Common myeloid progenitor, CD34-positive (primary cell): Measurements from ENCODE around the gene KLK15.

ENCODE experiments used
- CTCF ChIA-PET: fragments of 350-600 bp; sonication (Branson Sonifier 250); formaldehyde crosslinking; loops from one replicate; lab custom pipeline; 2021; ENCODE audit warnings: antibody characterized with exemption; lab: Charles Lee
- POLR2A ChIA-PET: fragments of 350-600 bp; sonication (Branson Sonifier 250); formaldehyde crosslinking; loops from one replicate; lab custom pipeline; 2021; ENCODE audit warnings: antibody characterized with exemption; lab: Charles Lee
- DNase-seq, 3 donors: peaks; one replicate each; pipeline versions ENCODE4 v3.0.0 to v3.0.0-alpha.2; 2013
- H3K27ac ChIP-seq, 2 experiments: 1 replicate in 1 of 2; 2 replicates in 1 of 2; pipeline ENCODE4 v1.7.0; 2013; ENCODE audit warnings: inconsistent platforms in 2 of 2, low read length in 2 of 2, mild to moderate bottlenecking in 2 of 2, low read depth in 1 of 2, moderate library complexity in 1 of 2; ENCODE audit not compliant: severe bottlenecking in 2 of 2, insufficient read depth in 1 of 2, poor library complexity in 1 of 2
- H3K27me3 ChIP-seq, 5 experiments: replicated peaks in 2 of 5; 1 replicate in 3 of 5; 2 replicates in 2 of 5; pipeline versions ENCODE4 v1.6.1 to v1.7.0; 2013; ENCODE audit warnings: low read length in 4 of 5, mild to moderate bottlenecking in 2 of 5, moderate library complexity in 2 of 5, inconsistent platforms in 1 of 5; ENCODE audit not compliant: insufficient read depth in 5 of 5, control insufficient read depth in 4 of 5
- H3K36me3 ChIP-seq, 4 experiments: 1 replicate in 2 of 4; 2 replicates in 2 of 4; pipeline versions ENCODE4 v1.6.1 to v1.7.0; 2013; ENCODE audit warnings: low read length in 3 of 4, control low read depth in 1 of 4, mild to moderate bottlenecking in 1 of 4; ENCODE audit not compliant: control insufficient read depth in 4 of 4, insufficient read depth in 4 of 4
- H3K4me1 ChIP-seq, 4 experiments: 1 replicate in 3 of 4; 2 replicates in 1 of 4; pipeline versions ENCODE4 v1.6.1 to v1.7.1; 2013; ENCODE audit warnings: low read length in 3 of 4, mild to moderate bottlenecking in 3 of 4, control low read depth in 1 of 4, inconsistent platforms in 1 of 4, moderate library complexity in 1 of 4; ENCODE audit not compliant: control insufficient read depth in 4 of 4, insufficient read depth in 4 of 4; ENCODE audit errors: control extremely low read depth in 1 of 4
- H3K4me3 ChIP-seq, 7 experiments: 1 replicate in 4 of 7; 2 replicates in 3 of 7; pipeline versions ENCODE4 v1.5.1 to v1.7.0; 2013; ENCODE audit warnings: mild to moderate bottlenecking in 7 of 7, low read length in 6 of 7, moderate library complexity in 6 of 7, inconsistent platforms in 2 of 7, low read depth in 2 of 7, control low read depth in 1 of 7; ENCODE audit not compliant: insufficient read depth in 4 of 7, control insufficient read depth in 1 of 7; ENCODE audit errors: extremely low read depth in 1 of 7
- H3K9me3 ChIP-seq, 5 experiments: 1 replicate in 4 of 5; 2 replicates in 1 of 5; pipeline versions ENCODE4 v1.6.1 to v1.7.1; 2013; ENCODE audit warnings: low read length in 4 of 5, mild to moderate bottlenecking in 2 of 5, inconsistent platforms in 1 of 5, low read depth in 1 of 5, moderate library complexity in 1 of 5; ENCODE audit not compliant: control insufficient read depth in 4 of 5, insufficient read depth in 2 of 5; ENCODE audit errors: control extremely low read depth in 1 of 5
- WGBS: methylation state at CpG from one replicate; pipeline ENCODE4 v1.1.5; 2013; ENCODE audit not compliant: insufficient coverage; 5-methylcytosine and 5-hydroxymethylcytosine counted together

Gene KLK15

DNA sequence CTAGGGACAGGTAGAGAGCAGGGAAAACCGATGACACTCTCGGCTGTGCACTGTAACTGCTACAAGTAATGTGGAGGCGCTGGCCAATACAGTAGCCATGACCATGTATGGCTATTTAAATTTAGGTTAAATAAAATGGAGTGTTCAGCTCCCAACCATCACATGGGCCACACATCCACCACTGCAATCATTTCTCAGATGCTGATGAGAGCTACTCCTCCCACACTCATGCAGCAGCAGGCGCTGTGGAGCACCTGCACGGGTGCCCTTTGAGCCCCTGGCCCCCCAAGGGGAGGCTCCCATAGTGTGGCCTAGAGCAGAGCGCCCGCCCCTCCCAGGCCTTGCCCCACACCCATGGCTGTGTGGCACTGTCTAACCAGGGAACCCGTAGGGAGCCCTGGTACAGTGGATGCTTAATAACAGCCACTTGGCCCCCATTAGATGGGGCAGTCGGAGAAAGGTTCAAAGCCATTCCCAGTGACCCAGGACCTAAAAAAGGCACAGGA lies 37.2 kb downstream of the KLK15 start:
- DNase-seq, result no peak
- no peaks in the 10 kb centered on the region for H3K27me3 ChIP-seq
- no peaks in the 10 kb centered on the region for H3K9me3 ChIP-seq
- no peak overlapping the region for H3K4me3 ChIP-seq
- 82% methylated on average over 6 of the region's 9 CpGs for WGBS
- no peak overlapping the region for H3K27ac ChIP-seq
- H3K4me1 ChIP-seq, result peaks cover 0 to 10% (median 2%) of the 10 kb centered on the region in 4 experiments
- CTCF ChIA-PET, result interaction anchor here (1.5 kb wide), 1 partner anchor 76 kb away, joined by 3 read pairs; no protein-coding TSS in a partner anchor
- peaks cover 9 to 53% (median 36%) of the 10 kb centered on the region in 4 experiments for H3K36me3 ChIP-seq
- POLR2A ChIA-PET, result no interaction called here

GRCh38 chr19:50795664-50796073 lies 37.7 kb downstream of the KLK15 start:
- Histone ChIP-seq H3K4me3 (no peak overlapping the region), H3K27ac (no peak overlapping the region), H3K36me3 (peaks cover 6 to 48% (median 34%) of the 10 kb centered on the region in 4 experiments), H3K9me3 (no peaks in the 10 kb centered on the region), H3K27me3 (no peaks in the 10 kb centered on the region), H3K4me1 (peaks cover 0 to 10% (median 2%) of the 10 kb centered on the region in 4 experiments)
- ChIA-PET CTCF (interaction anchor here (1.4 to 1.8 kb wide), 3 partner anchors 16 to 75 kb away, joined by 3 to 5 read pairs (median 5); no protein-coding TSS in a partner anchor), POLR2A (interaction anchor here (1.0 kb wide), 1 partner anchor 8 kb away, joined by 3 read pairs; no protein-coding TSS in a partner anchor)
- DNase-seq, result no peak
- whole genome bisulfite sequencing, result 100% methylated on average over 4 of the region's 4 CpGs

DNA sequence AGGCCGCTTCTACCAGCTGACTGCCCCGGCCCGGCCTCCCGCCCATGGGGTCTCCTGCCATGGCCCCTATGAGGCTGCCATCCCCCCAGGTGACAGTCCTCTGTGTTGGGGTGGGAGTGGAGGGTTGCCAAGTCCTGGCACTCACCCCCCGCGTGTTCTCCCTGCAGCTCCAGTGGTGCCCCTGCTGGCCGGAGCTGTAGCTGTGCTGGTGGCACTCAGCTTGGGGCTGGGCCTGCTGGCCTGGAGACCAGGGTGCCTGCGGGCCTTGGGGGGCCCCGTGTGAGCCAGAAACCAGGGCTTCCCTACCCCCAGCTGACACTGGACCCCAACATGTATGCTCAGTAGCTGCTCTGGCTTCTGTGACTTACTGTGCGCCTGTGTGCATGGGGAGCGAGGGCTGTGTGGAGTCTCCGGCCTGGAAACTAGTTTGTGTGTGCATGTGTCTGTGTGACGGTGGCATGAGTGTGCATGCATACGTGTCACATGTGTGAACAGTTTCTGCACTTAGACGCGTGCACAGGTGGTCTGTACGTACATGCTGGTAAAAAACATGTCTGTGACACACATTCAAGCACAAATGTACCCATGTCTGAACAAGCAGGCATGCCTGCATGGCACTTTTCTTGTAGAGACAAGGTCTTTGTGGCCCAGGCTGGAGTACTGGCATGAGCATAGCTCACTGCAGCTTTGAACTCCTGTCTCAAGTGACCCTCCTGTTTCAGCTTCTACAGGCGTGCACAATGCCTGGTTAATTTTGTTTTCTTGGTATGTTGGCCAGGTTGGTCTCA lies 38.3 kb downstream of the KLK15 start:
- Histone ChIP-seq H3K27me3 (no peaks in the 10 kb centered on the region), H3K4me1 (peaks cover 0 to 10% (median 2%) of the 10 kb centered on the region in 4 experiments), H3K9me3 (no peaks in the 10 kb centered on the region), H3K36me3 (peaks cover 4 to 44% (median 33%) of the 10 kb centered on the region in 4 experiments), H3K4me3 (no peak overlapping the region), H3K27ac (no peak overlapping the region)
- WGBS, result 89% methylated on average over 12 of the region's 18 CpGs
- ChIA-PET CTCF (interaction anchor here (1.4 to 1.8 kb wide), 2 partner anchors 16 to 71 kb away, joined by 5 read pairs; no protein-coding TSS in a partner anchor), POLR2A (interaction anchor here (1.0 kb wide), 1 partner anchor 9 kb away, joined by 3 read pairs; no protein-coding TSS in a partner anchor)
- DNase-seq, result peak in 1 of 3 donors; percentile 31

DNA sequence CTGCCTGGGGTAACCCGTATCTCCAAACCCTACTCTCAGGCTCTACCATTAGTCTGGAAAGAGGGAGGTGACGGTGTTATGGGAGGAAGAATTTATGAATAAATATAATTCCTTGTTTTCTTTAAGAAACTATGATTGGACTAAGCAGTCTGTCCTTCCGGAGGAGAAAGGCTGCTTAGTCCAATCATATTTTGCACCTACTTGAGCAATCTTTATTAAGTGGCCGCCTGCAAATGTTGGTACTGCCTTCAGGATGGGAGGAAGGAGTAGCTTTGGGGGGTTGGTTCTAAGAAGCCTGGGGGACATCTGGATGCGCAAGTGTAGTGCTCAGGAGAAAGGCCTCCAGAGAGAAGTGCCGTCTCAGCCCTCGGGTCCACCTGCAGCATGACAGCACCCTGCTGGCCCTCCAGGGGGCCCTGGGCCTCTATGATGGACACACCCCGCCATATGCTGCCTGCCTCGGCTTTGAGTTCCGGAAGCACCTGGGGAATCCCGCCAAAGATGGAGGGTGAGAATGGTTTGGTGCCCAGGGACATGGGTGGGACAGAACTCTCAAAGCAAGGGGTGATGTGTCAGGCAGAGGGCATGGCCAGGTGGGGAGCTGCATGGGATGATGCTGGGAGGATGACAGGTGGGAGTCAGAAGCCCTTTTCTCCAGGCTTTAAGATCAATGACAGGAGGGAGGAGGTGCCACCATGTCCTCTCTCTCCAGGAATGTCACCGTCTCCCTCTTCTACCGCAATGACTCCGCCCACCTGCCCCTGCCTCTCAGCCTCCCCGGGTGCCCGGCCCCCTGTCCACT lies 39.1 kb downstream of the KLK15 start:
- H3K4me3 ChIP-seq, result no peak overlapping the region
- 53% methylated on average over 9 of the region's 16 CpGs for WGBS
- no peaks in the 10 kb centered on the region for H3K9me3 ChIP-seq
- H3K4me1 ChIP-seq, result peaks cover 0 to 10% (median 2%) of the 10 kb centered on the region in 4 experiments
- H3K36me3 ChIP-seq, result peaks cover 4 to 36% (median 27%) of the 10 kb centered on the region in 4 experiments
- no peak overlapping the region for H3K27ac ChIP-seq
- CTCF ChIA-PET, result interaction anchor here (1.4 to 1.8 kb wide), 2 partner anchors 15 to 70 kb away, joined by 5 read pairs; no protein-coding TSS in a partner anchor
- DNase-seq, result peak in 2 of 3 donors; percentile 46 to 53
- H3K27me3 ChIP-seq, result no peaks in the 10 kb centered on the region
- POLR2A ChIA-PET, result no interaction called here

DNA sequence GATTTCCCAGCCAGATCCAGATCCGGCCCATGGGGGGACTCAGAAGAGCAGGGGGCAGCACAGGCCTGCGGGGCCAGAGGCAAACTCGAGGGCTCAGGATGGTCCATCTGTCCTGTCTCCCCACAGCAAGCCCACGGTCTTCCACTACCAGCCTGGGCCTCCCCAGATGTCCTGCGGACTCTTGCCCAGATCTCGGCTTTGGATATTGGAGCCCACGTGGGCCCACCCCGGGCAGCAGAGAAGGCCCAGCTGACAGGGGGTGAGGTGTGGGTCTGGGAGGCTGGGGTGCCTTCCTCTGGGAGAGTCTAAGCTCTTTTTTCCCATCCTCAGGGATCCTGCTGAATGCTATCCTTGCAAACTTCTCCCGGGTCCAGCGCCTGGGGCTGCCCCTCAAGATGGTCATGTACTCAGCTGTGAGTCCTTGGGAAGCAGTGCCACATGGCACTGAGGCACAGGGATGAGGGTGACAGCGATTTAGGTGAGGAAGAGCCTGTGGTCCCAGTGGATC lies 39.8 kb downstream of the KLK15 start:
- H3K27me3 ChIP-seq, result no peaks in the 10 kb centered on the region
- no peak for DNase-seq
- peaks cover 4 to 30% (median 22%) of the 10 kb centered on the region in 4 experiments for H3K36me3 ChIP-seq
- ChIA-PET CTCF (interaction anchor here (0.6 to 1.8 kb wide), 2 partner anchors 14 to 392 kb away, joined by 3 to 5 read pairs; no protein-coding TSS in a partner anchor), POLR2A (no interaction called here)
- peaks cover 0 to 10% (median 2%) of the 10 kb centered on the region in 4 experiments for H3K4me1 ChIP-seq
- WGBS, result 75% methylated on average over 3 of the region's 11 CpGs
- H3K9me3 ChIP-seq, result no peaks in the 10 kb centered on the region
- no peak overlapping the region for H3K27ac ChIP-seq
- H3K4me3 ChIP-seq, result no peak overlapping the region

DNA sequence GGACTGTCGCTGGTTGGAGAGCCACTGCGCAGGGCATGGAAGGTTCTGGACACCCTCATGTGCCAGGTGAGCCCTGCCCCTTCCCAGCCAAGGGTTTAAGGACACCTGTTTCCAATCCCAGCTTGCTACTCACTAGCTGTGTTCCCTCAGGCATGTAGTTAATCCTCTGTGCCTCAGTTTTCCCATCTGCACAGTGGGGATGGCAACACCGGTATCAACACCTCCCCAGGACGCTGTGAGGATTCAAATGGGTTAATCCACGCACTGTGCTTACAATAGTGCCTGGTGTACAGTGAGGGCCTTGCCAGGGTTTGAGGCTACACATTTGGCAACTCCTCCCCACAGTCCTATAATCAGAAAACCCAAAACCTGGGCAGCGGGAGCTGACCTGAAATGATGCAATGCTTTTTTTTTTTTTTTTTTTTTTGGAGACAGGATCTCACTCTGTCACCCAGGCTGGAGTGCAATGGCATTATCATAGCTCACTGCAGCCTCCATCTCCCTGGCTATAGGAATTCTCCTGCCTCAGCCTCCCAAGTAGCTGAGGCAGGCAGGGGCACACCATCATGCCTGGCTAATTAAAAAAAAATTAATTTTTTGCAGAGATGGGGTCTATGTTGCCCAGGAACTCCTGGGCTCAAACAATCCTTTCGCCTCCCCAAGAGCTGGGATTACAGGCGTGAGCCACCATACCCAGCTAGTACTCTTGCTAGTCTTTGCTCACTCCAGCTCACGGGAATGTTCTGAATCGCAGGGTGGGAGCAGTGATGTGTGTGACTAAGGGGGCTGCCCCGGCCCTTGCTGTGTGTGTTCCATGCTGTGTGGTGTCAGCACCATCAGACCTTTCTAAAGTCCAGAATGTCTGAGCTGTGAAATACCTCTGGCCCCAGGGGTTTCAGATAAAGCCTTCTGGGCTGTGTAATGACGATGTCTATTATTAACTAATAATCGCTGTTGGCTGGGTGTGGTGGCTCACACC lies 40.8 kb downstream of the KLK15 start:
- POLR2A ChIA-PET, result no interaction called here
- no peak overlapping the region for H3K4me3 ChIP-seq
- CTCF ChIA-PET, result interaction anchor here (2.1 to 3.1 kb wide), 2 partner anchors 10 to 186 kb away, joined by 4 to 11 read pairs; no protein-coding TSS in a partner anchor
- no peaks in the 10 kb centered on the region for H3K27me3 ChIP-seq
- no peak overlapping the region for H3K27ac ChIP-seq
- no peak for DNase-seq
- 98% methylated on average over 11 of the region's 13 CpGs for WGBS
- no peaks in the 10 kb centered on the region for H3K9me3 ChIP-seq
- H3K4me1 ChIP-seq, result peaks cover 0 to 10% (median 2%) of the 10 kb centered on the region in 4 experiments
- peaks cover under 1 to 20% (median 11%) of the 10 kb centered on the region in 4 experiments for H3K36me3 ChIP-seq
